HepG2 (cell line): ENCODE results near the gene CSF1R. TPM values are rescaled to one million over a fixed set of nuclear protein-coding genes. Genes with fewer than 3 reads are reported as not detected.
A peak's percentile ranks its signal among the peaks of the same experiment; 100 is the strongest.

Experiments
- ATAC-seq: fragments of 200-7000 bp; cut with Tn5 transposase; 3 replicates; pipeline ENCODE4 v1.9.1; 2020; ENCODE audit warnings: mild to moderate bottlenecking, moderate library complexity
- BruUV-seq: library from RNA; stranded (reverse); fragments of 400-500 nt; replicated peaks from 2 replicates; lab custom pipeline; 2021; lab: Mats Ljungman, UMichigan
- CTCF ChIA-PET: fragments of 300-600 bp; formaldehyde crosslinking; extraction: SDS; loops from one replicate; lab custom pipeline; 2021; ENCODE audit warnings: low total read pairs, inconsistent platforms, low intra/inter-chr PET ratio; lab: Yijun Ruan, JAX
- POLR2A ChIA-PET: fragments of 350-600 bp; sonication (Branson Sonifier 250); formaldehyde crosslinking; loops from one replicate; lab custom pipeline; 2020; ENCODE audit warnings: antibody characterized with exemption, inconsistent platforms; lab: Yijun Ruan, JAX
- DNase-seq: peaks from one replicate; pipeline ENCODE4 v3.0.0-alpha.2; 2015; ENCODE audit warnings: low spot score
- FAIRE-seq: peaks from 3 replicates; lab custom pipeline; 2011; peaks lifted over from hg19 to GRCh38; lab: Jason Lieb, UNC
- H2AFZ ChIP-seq: one replicate; pipeline ENCODE4 v1.6.1; 2011; ENCODE audit warnings: low read length, inconsistent platforms
- H3K27ac ChIP-seq: fragments of 300-600 bp; 3 replicates; pipeline ENCODE4 v1.8.0; 2011; ENCODE audit warnings: mixed run types, mild to moderate bottlenecking, mixed read lengths, low read length, inconsistent platforms; ENCODE audit not compliant: insufficient read depth; ENCODE audit errors: extremely low read length
- H3K27me3 ChIP-seq, 2 experiments: fragments of 200-600 bp in 1 of 2; 2 replicates in 1 of 2; 3 replicates in 1 of 2; pipeline versions ENCODE4 v1.6.0 to v1.8.0; 2011; ENCODE audit warnings: low read length in 2 of 2, mild to moderate bottlenecking in 2 of 2, moderate library complexity in 2 of 2, inconsistent platforms in 1 of 2; ENCODE audit not compliant: insufficient read depth in 2 of 2, control insufficient read depth in 1 of 2
- H3K36me3 ChIP-seq, 2 experiments: fragments of 200-600 bp in 1 of 2; replicated peaks in 1 of 2; 2 replicates in 1 of 2; 3 replicates in 1 of 2; pipeline versions ENCODE4 v1.5.1 to v1.8.0; 2011; ENCODE audit warnings: low read length in 2 of 2, inconsistent platforms in 1 of 2; ENCODE audit not compliant: insufficient read depth in 2 of 2, control insufficient read depth in 1 of 2
- H3K4me1 ChIP-seq: 2 replicates; pipeline ENCODE4 v1.5.1; 2012; ENCODE audit warnings: low read length, inconsistent platforms; ENCODE audit not compliant: insufficient read depth
- H3K4me2 ChIP-seq: 2 replicates; pipeline ENCODE4 v1.6.0; 2011; ENCODE audit warnings: low read depth, low read length, inconsistent platforms
- H3K4me3 ChIP-seq, 3 experiments: fragments of 200-600 bp in 1 of 3; sonication (generic), shearing (Covaris generic) in 1 of 3; replicated peaks in 1 of 3; 2 replicates each; pipeline ENCODE4 v1.5.1; 2011 to 2016; ENCODE audit warnings: low read length in 3 of 3, inconsistent platforms in 2 of 3, low read depth in 2 of 3, mild to moderate bottlenecking in 2 of 3, control low read depth in 1 of 3, mixed read lengths in 1 of 3; ENCODE audit not compliant: insufficient read depth in 1 of 3
- H3K79me2 ChIP-seq: one replicate; pipeline ENCODE4 v1.6.1; 2011; ENCODE audit warnings: low read length, inconsistent platforms; ENCODE audit not compliant: insufficient read depth
- H3K9ac ChIP-seq: 2 replicates; pipeline ENCODE4 v1.6.0; 2011; ENCODE audit warnings: mild to moderate bottlenecking, low read depth, low read length, inconsistent platforms; ENCODE audit not compliant: insufficient read depth
- H3K9me3 ChIP-seq: 2 replicates; pipeline ENCODE4 v1.5.1; 2012; ENCODE audit warnings: mild to moderate bottlenecking, low read length
- H4K20me1 ChIP-seq: 2 replicates; pipeline ENCODE4 v1.6.0; 2011; ENCODE audit warnings: inconsistent platforms, mild to moderate bottlenecking, low read length, moderate library complexity; ENCODE audit not compliant: insufficient read depth
- GTF3A ChIP-seq: sonication (generic); formaldehyde crosslinking; conservative IDR thresholded peaks from 2 replicates; pipeline ENCODE4 v1.4.0; 2020; ENCODE audit warnings: mild to moderate bottlenecking, missing genetic modification reagents
- SIN3A ChIP-seq: IDR thresholded peaks from 2 replicates; pipeline ENCODE4 v1.6.1; 2011; ENCODE audit warnings: low read depth, mild to moderate bottlenecking, control low read depth, low read length, borderline replicate concordance
- STAG1 ChIP-seq: sonication (generic); formaldehyde crosslinking; IDR thresholded peaks from 2 replicates; pipeline ENCODE4 v1.4.0; 2020; ENCODE audit warnings: missing genetic modification reagents
- STAT5B ChIP-seq: sonication (generic); formaldehyde crosslinking; IDR thresholded peaks from 2 replicates; pipeline ENCODE4 v1.4.0; 2020; ENCODE audit warnings: missing genetic modification reagents
- ZNF121 ChIP-seq: sonication (generic); formaldehyde crosslinking; IDR thresholded peaks from 2 replicates; pipeline ENCODE4 v1.5.0; 2020; ENCODE audit warnings: mild to moderate bottlenecking, missing genetic modification reagents
- ZNF224 ChIP-seq: sonication (generic); formaldehyde crosslinking; IDR thresholded peaks from 2 replicates; pipeline ENCODE4 v1.5.0; 2020; ENCODE audit warnings: mild to moderate bottlenecking, missing genetic modification reagents
- ZNF234 ChIP-seq: sonication (generic); formaldehyde crosslinking; conservative IDR thresholded peaks from 2 replicates; pipeline ENCODE4 v1.5.1; 2020; ENCODE audit warnings: mild to moderate bottlenecking, missing genetic modification reagents
- ZNF251 ChIP-seq: sonication (generic); formaldehyde crosslinking; IDR thresholded peaks from 2 replicates; pipeline ENCODE4 v1.9.0; 2021; ENCODE audit warnings: mild to moderate bottlenecking, missing genetic modification reagents
- ZNF329 ChIP-seq: sonication (generic); formaldehyde crosslinking; IDR thresholded peaks from 2 replicates; pipeline ENCODE4 v1.9.0; 2021; ENCODE audit warnings: low read depth, mild to moderate bottlenecking, missing genetic modification reagents
- ZNF451 ChIP-seq: sonication (generic); formaldehyde crosslinking; IDR thresholded peaks from 2 replicates; pipeline ENCODE4 v1.5.0; 2020; ENCODE audit warnings: mild to moderate bottlenecking, missing genetic modification reagents
- ZNF510 ChIP-seq: sonication (generic); formaldehyde crosslinking; IDR thresholded peaks from 2 replicates; pipeline ENCODE4 v1.4.0; 2020; ENCODE audit warnings: low read depth, mild to moderate bottlenecking, missing genetic modification reagents
- ZNF766 ChIP-seq: sonication (generic); formaldehyde crosslinking; IDR thresholded peaks from 2 replicates; pipeline ENCODE4 v1.5.0; 2020; ENCODE audit warnings: missing genetic modification reagents, borderline replicate concordance
- WGBS: methylation state at CpG from one replicate; pipeline ENCODE4 v1.1.6; 2017; ENCODE audit warnings: low lambda C conversion rate; 5-methylcytosine and 5-hydroxymethylcytosine counted together
- in situ Hi-C: cut with HindIII; loops from 2 replicates; pipeline ENCODE4 v1.10.0; 2017; ENCODE audit warnings: low pct_unique_long_range_greater_than_20kb; ENCODE audit not compliant: extremely low pct_ligation_motif_present
- intact Hi-C: fragments of 100-400 bp; cut with micrococcal nuclease; formaldehyde crosslinking; loops from one replicate; pipeline ENCODE4 v1.10.0; 2022; ENCODE audit not compliant: unreplicated experiment
- polyA plus RNA-seq, 8 experiments: library from polyadenylated mRNA; depleted of rRNA in 3 of 8; stranded (reverse) in 7 of 8; unstranded in 1 of 8; fragments of >200 nt; fragmentation: Illumina TruSeq in 4 of 8; extraction: Trizol in 4 of 8; gene quantifications; 2 replicates each; pipeline versions ENCODE4 v1.2.1 to v1.2.3, GENCODE V29; 2011 to 2016; ENCODE audit warnings: low read depth in 4 of 8, missing spikeins in 1 of 8, mixed read lengths in 1 of 8; ENCODE audit not compliant: insufficient read depth in 1 of 8
- total RNA-seq, 5 experiments: library from RNA; depleted of rRNA; stranded (reverse); fragments of >200 nt; fragmentation: Illumina TruSeq; extraction: Trizol; gene quantifications; 2 replicates each; pipeline ENCODE4 v1.2.3, GENCODE V29; 2016; ENCODE audit warnings: low read depth in 1 of 5
- TF ChIP-seq, protein P1 (sequence below): sonication (generic); formaldehyde crosslinking; IDR thresholded peaks from 2 replicates; pipeline ENCODE4 v1.4.0; 2020; ENCODE audit warnings: missing genetic modification reagents
- TF ChIP-seq, protein P2 (sequence below): sonication (generic); formaldehyde crosslinking; IDR thresholded peaks from 2 replicates; pipeline ENCODE4 v1.4.0; 2020; ENCODE audit warnings: missing genetic modification reagents
- TF ChIP-seq, protein P3 (sequence below): sonication (generic); formaldehyde crosslinking; IDR thresholded peaks from 2 replicates; pipeline ENCODE4 v1.4.0; 2020; ENCODE audit warnings: missing genetic modification reagents
- TF ChIP-seq, protein P4 (sequence below): sonication (generic); formaldehyde crosslinking; IDR thresholded peaks from 2 replicates; pipeline ENCODE4 v1.4.0; 2020; ENCODE audit warnings: mild to moderate bottlenecking, missing genetic modification reagents

Gene CSF1R
- total and polyA plus RNA-seq, 2 of the 13 experiments (the other 11 are each of a cell fraction or from before 2014, with no cell fraction given): 0.01 TPM; not detected in 1

DNA sequence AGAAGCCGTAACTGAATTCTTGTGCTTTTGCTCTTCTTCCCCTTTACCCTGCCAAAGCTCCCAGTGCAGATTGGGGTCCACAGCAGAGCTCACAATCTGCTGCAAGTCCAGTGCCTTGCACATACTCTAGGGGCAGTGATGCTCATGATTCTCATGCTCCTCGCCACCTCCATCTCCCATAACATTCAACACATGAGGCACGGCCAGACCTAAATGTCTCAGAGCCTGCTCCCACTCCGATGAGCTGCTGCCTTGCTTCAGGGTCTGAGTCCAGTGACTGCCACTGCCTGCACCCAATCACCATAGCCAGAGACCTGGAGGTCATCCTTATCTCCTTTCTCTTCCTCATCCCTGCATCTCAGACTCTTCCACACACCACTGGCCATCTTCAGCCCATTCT lies 10.5 kb downstream of the CSF1R start:
- in situ Hi-C loops: no loop called here
- POLR2A ChIA-PET: no interaction called here
- H3K4me2 ChIP-seq: no peak overlapping the region
- peaks cover 17% of the 10 kb centered on the region for H3K4me1 ChIP-seq
- no peaks in the 10 kb centered on the region for H4K20me1 ChIP-seq
- DNase-seq (no peak), ATAC-seq (peak; percentile 63), FAIRE-seq (no peak)
- H3K27ac ChIP-seq: no peak overlapping the region
- H3K4me3 ChIP-seq: no peak overlapping the region
- no peak for TF ChIP-seq ZNF121 (CRISPR knock-in tag)
- no peak for TF ChIP-seq GTF3A (CRISPR knock-in tag)
- TF ChIP-seq, protein P1, sequence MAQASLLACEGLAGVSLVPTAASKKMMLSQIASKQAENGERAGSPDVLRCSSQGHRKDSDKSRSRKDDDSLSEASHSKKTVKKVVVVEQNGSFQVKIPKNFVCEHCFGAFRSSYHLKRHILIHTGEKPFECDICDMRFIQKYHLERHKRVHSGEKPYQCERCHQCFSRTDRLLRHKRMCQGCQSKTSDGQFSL: no peak
- TF ChIP-seq STAT5B (CRISPR knock-in tag): no peak
- TF ChIP-seq STAG1 (CRISPR knock-in tag): 0 out of 2 replicates have a peak, but pooled peaks have one; percentile 6
- TF ChIP-seq ZNF224 (CRISPR knock-in tag): no peak
- TF ChIP-seq ZNF234 (CRISPR knock-in tag): no peak
- TF ChIP-seq ZNF510: no peak
- 28% methylated on average over 4 of the region's 4 CpGs for WGBS
- no peak overlapping the region for H2AFZ ChIP-seq
- CTCF ChIA-PET: no interaction called here
- intact Hi-C loops: no loop called here
- H3K79me2 ChIP-seq: no peaks in the 10 kb centered on the region
- no TSS peak for BruUV-seq
- no peaks in the 10 kb centered on the region for H3K36me3 ChIP-seq
- H3K27me3 ChIP-seq: peaks cover 3 to 41% of the 10 kb centered on the region in 2 experiments; a peak in 4 of 5 replicates
- H3K9me3 ChIP-seq: no peaks in the 10 kb centered on the region
- no peak overlapping the region for H3K9ac ChIP-seq

DNA sequence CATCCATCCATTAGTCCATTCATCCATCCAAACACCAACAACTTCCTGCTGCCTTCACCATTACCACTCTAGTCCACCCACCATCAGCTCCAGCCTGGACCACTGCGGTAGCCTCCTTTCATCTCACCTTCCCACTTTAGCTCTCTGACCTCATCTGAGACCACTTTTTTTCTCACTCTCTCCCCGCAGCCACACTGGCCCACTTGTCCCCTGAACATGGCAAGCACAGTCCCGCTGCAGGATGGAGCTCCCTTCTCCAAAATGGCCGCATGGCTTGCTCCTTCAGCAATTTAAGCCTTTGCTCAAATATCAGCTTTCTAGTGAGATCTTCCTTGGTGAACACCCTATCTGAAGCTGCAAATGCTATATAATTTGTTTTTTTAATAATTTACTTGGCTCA lies 11.1 kb downstream of the CSF1R start:
- Histone ChIP-seq H4K20me1 (no peaks in the 10 kb centered on the region), H3K4me1 (peaks cover 19% of the 10 kb centered on the region), H3K79me2 (no peaks in the 10 kb centered on the region), H3K4me2 (no peak overlapping the region), H3K4me3 (no peak overlapping the region), H3K9ac (no peak overlapping the region), H3K27ac (no peak overlapping the region), H3K36me3 (no peaks in the 10 kb centered on the region), H3K9me3 (no peaks in the 10 kb centered on the region), H3K27me3 (peaks cover 3 to 38% of the 10 kb centered on the region in 2 experiments; a peak in 4 of 5 replicates), H2AFZ (no peak overlapping the region)
- DNase-seq (no peak), ATAC-seq (no peak), FAIRE-seq (no peak)
- ChIA-PET POLR2A (no interaction called here), CTCF (no interaction called here)
- WGBS: 29% methylated on average over 4 of the region's 4 CpGs
- intact Hi-C loops (no loop called here), in situ Hi-C loops (no loop called here)
- no TSS peak for BruUV-seq
- TF ChIP-seq ZNF766 (no peak), ZNF329 (CRISPR knock-in tag) (no peak), ZNF451 (CRISPR knock-in tag) (no peak), ZNF251 (no peak), SIN3A (no peak)
- TF ChIP-seq, protein P2, sequence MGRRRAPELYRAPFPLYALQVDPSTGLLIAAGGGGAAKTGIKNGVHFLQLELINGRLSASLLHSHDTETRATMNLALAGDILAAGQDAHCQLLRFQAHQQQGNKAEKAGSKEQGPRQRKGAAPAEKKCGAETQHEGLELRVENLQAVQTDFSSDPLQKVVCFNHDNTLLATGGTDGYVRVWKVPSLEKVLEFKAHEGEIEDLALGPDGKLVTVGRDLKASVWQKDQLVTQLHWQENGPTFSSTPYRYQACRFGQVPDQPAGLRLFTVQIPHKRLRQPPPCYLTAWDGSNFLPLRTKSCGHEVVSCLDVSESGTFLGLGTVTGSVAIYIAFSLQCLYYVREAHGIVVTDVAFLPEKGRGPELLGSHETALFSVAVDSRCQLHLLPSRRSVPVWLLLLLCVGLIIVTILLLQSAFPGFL (CRISPR knock-in tag): no peak
- TF ChIP-seq, protein P3, sequence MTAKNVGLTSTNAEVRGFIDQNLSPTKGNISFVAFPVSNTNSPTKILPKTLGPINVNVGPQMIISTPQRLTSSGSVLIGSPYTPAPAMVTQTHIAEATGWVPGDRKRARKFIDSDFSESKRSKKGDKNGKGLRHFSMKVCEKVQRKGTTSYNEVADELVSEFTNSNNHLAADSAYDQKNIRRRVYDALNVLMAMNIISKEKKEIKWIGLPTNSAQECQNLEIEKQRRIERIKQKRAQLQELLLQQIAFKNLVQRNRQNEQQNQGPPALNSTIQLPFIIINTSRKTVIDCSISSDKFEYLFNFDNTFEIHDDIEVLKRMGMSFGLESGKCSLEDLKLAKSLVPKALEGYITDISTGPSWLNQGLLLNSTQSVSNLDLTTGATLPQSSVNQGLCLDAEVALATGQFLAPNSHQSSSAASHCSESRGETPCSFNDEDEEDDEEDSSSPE (CRISPR knock-in tag): no peak
- TF ChIP-seq, protein P4, sequence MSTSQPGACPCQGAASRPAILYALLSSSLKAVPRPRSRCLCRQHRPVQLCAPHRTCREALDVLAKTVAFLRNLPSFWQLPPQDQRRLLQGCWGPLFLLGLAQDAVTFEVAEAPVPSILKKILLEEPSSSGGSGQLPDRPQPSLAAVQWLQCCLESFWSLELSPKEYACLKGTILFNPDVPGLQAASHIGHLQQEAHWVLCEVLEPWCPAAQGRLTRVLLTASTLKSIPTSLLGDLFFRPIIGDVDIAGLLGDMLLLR (CRISPR knock-in tag): no peak
